Testis (tissue), 2 donors: ENCODE measurements around the gene ZBTB17.

Experiments used
- POLR2A ChIP-seq: fragments of 450-650 bp; IDR thresholded peaks from one replicate; pipeline ENCODE4 v1.6.1; 2017; ENCODE audit warnings: antibody characterized with exemption, mild to moderate bottlenecking, moderate library complexity
- TF ChIP-seq, protein P1 (sequence below), 3 experiments: fragments of 450-650 bp in 2 of 3; fragments of 200-600 bp in 1 of 3; sonication (generic) in 1 of 3; IDR thresholded peaks; one replicate each; pipeline ENCODE4 v1.5.1; 2016 to 2019; ENCODE audit warnings: antibody characterized with exemption in 3 of 3, mild to moderate bottlenecking in 2 of 3, moderate library complexity in 1 of 3

- TF ChIP-seq, protein P1, sequence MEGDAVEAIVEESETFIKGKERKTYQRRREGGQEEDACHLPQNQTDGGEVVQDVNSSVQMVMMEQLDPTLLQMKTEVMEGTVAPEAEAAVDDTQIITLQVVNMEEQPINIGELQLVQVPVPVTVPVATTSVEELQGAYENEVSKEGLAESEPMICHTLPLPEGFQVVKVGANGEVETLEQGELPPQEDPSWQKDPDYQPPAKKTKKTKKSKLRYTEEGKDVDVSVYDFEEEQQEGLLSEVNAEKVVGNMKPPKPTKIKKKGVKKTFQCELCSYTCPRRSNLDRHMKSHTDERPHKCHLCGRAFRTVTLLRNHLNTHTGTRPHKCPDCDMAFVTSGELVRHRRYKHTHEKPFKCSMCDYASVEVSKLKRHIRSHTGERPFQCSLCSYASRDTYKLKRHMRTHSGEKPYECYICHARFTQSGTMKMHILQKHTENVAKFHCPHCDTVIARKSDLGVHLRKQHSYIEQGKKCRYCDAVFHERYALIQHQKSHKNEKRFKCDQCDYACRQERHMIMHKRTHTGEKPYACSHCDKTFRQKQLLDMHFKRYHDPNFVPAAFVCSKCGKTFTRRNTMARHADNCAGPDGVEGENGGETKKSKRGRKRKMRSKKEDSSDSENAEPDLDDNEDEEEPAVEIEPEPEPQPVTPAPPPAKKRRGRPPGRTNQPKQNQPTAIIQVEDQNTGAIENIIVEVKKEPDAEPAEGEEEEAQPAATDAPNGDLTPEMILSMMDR (IDR thresholded peaks at IDR 0.05): no peak
- no peak for TF ChIP-seq POLR2A
Observed at GRCh38 chr1:16013908-16014258, 38.0 kb upstream of the ZBTB17 start.
